Spleen (tissue), 7 donors: Measurements from ENCODE around the gene ENDOV.

Source experiments
- CTCF ChIP-seq, 11 experiments: fragments of 200-600 bp in 7 of 11; fragments of 450-650 bp in 4 of 11; sonication (generic) in 4 of 11; IDR thresholded peaks in 8 of 11; conservative IDR thresholded peaks in 3 of 11; 1 replicate in 7 of 11; 2 replicates in 4 of 11; pipeline versions ENCODE4 v1.4.0 to v1.8.0; 2016 to 2021; ENCODE audit warnings: antibody characterized with exemption in 11 of 11, inconsistent platforms in 4 of 11, mild to moderate bottlenecking in 1 of 11
- POLR2A ChIP-seq, 3 donors: fragments of 450-650 bp; IDR thresholded peaks; one replicate each; pipeline ENCODE4 v1.5.1; 2017; ENCODE audit warnings: antibody characterized with exemption in 3 of 3, mild to moderate bottlenecking in 1 of 3
- POLR2AphosphoS5 ChIP-seq, 3 donors: sonication (generic); formaldehyde crosslinking; IDR thresholded peaks; one replicate each; pipeline ENCODE4 v1.5.1; 2017; ENCODE audit warnings: antibody characterized with exemption in 3 of 3
- donor health status: DM: no; HTN: no; CAD: no; lungs with moderate emphysema.
- donor health status: DM: no; HTN: no; CAD: no.
- donor health status: DM: no; HTN: no; CAD: no.

- no peak for TF ChIP-seq CTCF (IDR thresholded peaks at IDR 0.05 in 8 of 11, conservative IDR thresholded peaks at IDR 0.05 in 3 of 11)
- TF ChIP-seq POLR2AphosphoS5 (IDR thresholded peaks at IDR 0.05), result no peak
- TF ChIP-seq POLR2A (IDR thresholded peaks at IDR 0.05), result no peak
These were observed 38.4 kb upstream of the ENDOV start for GRCh38 chr17:80376531-80376930.
